ENCODE data around the gene BATF2.

DNA sequence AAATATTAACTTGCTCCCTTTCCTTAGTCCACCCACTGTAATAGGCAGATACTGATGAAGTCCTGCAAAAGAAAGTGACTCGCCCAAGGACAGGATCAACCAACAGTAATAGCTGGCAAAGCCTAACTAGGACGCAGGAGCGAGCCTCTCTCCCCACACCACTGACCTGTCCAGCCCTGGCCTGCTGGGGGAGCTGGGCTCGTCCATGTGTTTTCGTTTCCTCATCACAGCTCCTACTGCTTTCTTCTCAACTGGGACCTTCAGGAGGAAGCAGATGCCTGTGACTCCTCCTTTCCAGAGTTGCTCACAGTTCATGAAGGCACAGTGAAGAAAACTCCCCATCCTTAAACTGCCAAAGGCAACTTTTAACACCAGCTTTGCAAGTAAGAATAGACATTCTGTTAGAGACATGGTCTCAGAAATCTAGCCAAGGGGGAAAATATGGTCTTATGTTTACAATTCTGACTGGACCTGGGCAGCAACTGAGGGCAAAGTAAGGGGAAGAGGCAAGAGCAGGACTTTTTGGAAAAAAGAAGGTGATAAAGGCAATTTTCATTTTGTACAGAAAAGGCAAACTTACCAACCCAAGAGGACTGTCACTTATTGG, 49.5 kb downstream of the BATF2 start:
- TF ChIP-seq POLR2A (IDR thresholded peaks at IDR 0.05; ENCODE audit: low read length) (no peak), GATA1 (IDR thresholded peaks at IDR 0.05; ENCODE audit: low read depth, low read length) (no peak)

Measured in erythroblast (primary cell).